K562 (cell line): ENCODE measurements around the gene NAXD. TPM values are rescaled to one million over a fixed set of nuclear protein-coding genes. Genes with fewer than 3 reads are reported as not detected.

Experiments
- ATAC-seq: fragments of 200-7000 bp; cut with Tn5 transposase; 3 replicates; pipeline ENCODE4 v1.9.1; 2020; ENCODE audit warnings: moderate library complexity
- BruUV-seq: library from RNA; stranded (reverse); fragments of 400-500 nt; replicated peaks from 2 replicates; lab custom pipeline; 2021; lab: Mats Ljungman, UMichigan
- CTCF ChIA-PET: fragments of 300-600 bp; formaldehyde crosslinking; extraction: SDS; loops from one replicate; lab custom pipeline; 2021; ENCODE audit warnings: low intra/inter-chr PET ratio; lab: Yijun Ruan, JAX
- POLR2A ChIA-PET: fragments of 300-600, 350-650 bp; sonication (Branson Sonifier 250); formaldehyde crosslinking; extraction: SDS; loops from one replicate; lab custom pipeline; 2021; ENCODE audit warnings: antibody characterized with exemption, inconsistent platforms; lab: Yijun Ruan, JAX
- DNase-seq, 4 experiments: peaks; one replicate each; pipeline versions ENCODE4 v3.0.0 to v3.0.0-alpha.2; 2011 to 2018; ENCODE audit warnings: low spot score in 3 of 4, mixed read lengths in 3 of 4; ENCODE audit errors: extremely low read depth in 1 of 4
- FAIRE-seq: peaks from 2 replicates; lab custom pipeline; 2011; peaks lifted over from hg19 to GRCh38; lab: Jason Lieb, UNC
- H2AFZ ChIP-seq: 2 replicates; pipeline ENCODE4 v1.6.0; 2011; ENCODE audit warnings: low read depth, low read length, control low read depth, inconsistent platforms
- H3K27ac ChIP-seq: fragments of 200-600 bp; 3 replicates; pipeline ENCODE4 v1.8.0; 2011; ENCODE audit warnings: low read depth, mild to moderate bottlenecking, control low read depth, inconsistent platforms, low read length, moderate library complexity, mixed read lengths; ENCODE audit errors: extremely low read depth
- H3K27me3 ChIP-seq, 2 experiments: fragments of 300-600 bp in 1 of 2; 2 replicates in 1 of 2; 3 replicates in 1 of 2; pipeline versions ENCODE4 v1.6.0 to v1.8.0; 2011; ENCODE audit warnings: inconsistent platforms in 2 of 2, low read length in 2 of 2, mild to moderate bottlenecking in 1 of 2, mixed read lengths in 1 of 2, moderate library complexity in 1 of 2; ENCODE audit not compliant: control insufficient read depth in 2 of 2, insufficient read depth in 2 of 2
- H3K36me3 ChIP-seq: fragments of 300-600 bp; 3 replicates; pipeline ENCODE4 v1.8.0; 2011; ENCODE audit warnings: mild to moderate bottlenecking, low read length, inconsistent platforms; ENCODE audit not compliant: control insufficient read depth, insufficient read depth
- H3K4me1 ChIP-seq, 2 experiments: fragments of 200-600 bp in 1 of 2; replicated peaks in 1 of 2; 2 replicates in 1 of 2; 3 replicates in 1 of 2; pipeline versions ENCODE4 v1.5.1 to v1.8.0; 2011; ENCODE audit warnings: inconsistent platforms in 2 of 2, low read length in 2 of 2, mild to moderate bottlenecking in 1 of 2, mixed read lengths in 1 of 2, moderate library complexity in 1 of 2; ENCODE audit not compliant: control insufficient read depth in 2 of 2, insufficient read depth in 2 of 2
- H3K4me2 ChIP-seq: 2 replicates; pipeline ENCODE4 v1.6.1; 2011; ENCODE audit warnings: low read length, control low read depth, inconsistent platforms, mixed read lengths; ENCODE audit not compliant: insufficient read depth
- H3K4me3 ChIP-seq: fragments of 200-600 bp; sonication (generic), shearing (Covaris generic); 2 replicates; pipeline ENCODE4 v1.5.1; 2016; ENCODE audit warnings: control low read depth, inconsistent platforms
- H3K79me2 ChIP-seq: fragments of 200-600 bp; 3 replicates; pipeline ENCODE4 v1.8.0; 2011; ENCODE audit warnings: low read length, inconsistent platforms; ENCODE audit not compliant: control insufficient read depth, insufficient read depth
- H3K9ac ChIP-seq, 2 experiments: 2 replicates each; pipeline versions ENCODE4 v1.6.0 to v1.6.1; 2011; ENCODE audit warnings: low read depth in 2 of 2, low read length in 2 of 2, control low read depth in 1 of 2, inconsistent platforms in 1 of 2, mild to moderate bottlenecking in 1 of 2, mixed read lengths in 1 of 2; ENCODE audit not compliant: insufficient read depth in 1 of 2
- H3K9me1 ChIP-seq: one replicate; pipeline ENCODE4 v1.6.0; 2011; ENCODE audit warnings: inconsistent platforms, mild to moderate bottlenecking, low read length, moderate library complexity; ENCODE audit not compliant: control insufficient read depth, insufficient read depth
- H3K9me3 ChIP-seq: replicated peaks from 2 replicates; pipeline ENCODE4 v1.5.1; 2011; ENCODE audit warnings: low read depth, low read length, inconsistent platforms; ENCODE audit not compliant: control insufficient read depth, insufficient read depth
- H4K20me1 ChIP-seq: replicated peaks from 2 replicates; pipeline ENCODE4 v1.6.1; 2011; ENCODE audit warnings: low read length, inconsistent platforms, mixed read lengths; ENCODE audit not compliant: control insufficient read depth, insufficient read depth
- ARID1B ChIP-seq: fragments of 450-650 bp; IDR thresholded peaks from 2 replicates; pipeline ENCODE4 v1.6.1; 2016; ENCODE audit warnings: antibody characterized with exemption, mild to moderate bottlenecking, inconsistent platforms
- CHD2 ChIP-seq: IDR thresholded peaks from 2 replicates; pipeline ENCODE4 v1.6.1; 2011; ENCODE audit warnings: low read depth, low read length
- DDX20 ChIP-seq: fragments of 450-650 bp; IDR thresholded peaks from 2 replicates; pipeline ENCODE4 v1.6.1; 2016; ENCODE audit warnings: missing genetic modification characterization, low read depth, mild to moderate bottlenecking, missing compliant biosample characterization, moderate library complexity
- ELK1 ChIP-seq: sonication (generic); formaldehyde crosslinking; IDR thresholded peaks from 2 replicates; pipeline ENCODE4 v1.8.1; 2022; ENCODE audit warnings: missing genetic modification reagents
- FOXK1 ChIP-seq: sonication (generic); formaldehyde crosslinking; IDR thresholded peaks from 2 replicates; pipeline ENCODE4 v1.8.0; 2022; ENCODE audit warnings: missing genetic modification reagents, mild to moderate bottlenecking, borderline replicate concordance
- LCOR ChIP-seq: sonication (generic); formaldehyde crosslinking; IDR thresholded peaks from 2 replicates; pipeline ENCODE4 v1.8.0; 2022; ENCODE audit warnings: mild to moderate bottlenecking, missing genetic modification reagents
- PRPF4 ChIP-seq: fragments of 200-400 bp; formaldehyde crosslinking; IDR thresholded peaks from one replicate; pipeline ENCODE4 v1.6.1; 2017; ENCODE audit warnings: low read length, low read depth, mild to moderate bottlenecking; ENCODE audit not compliant: insufficient read depth, poor library complexity, severe bottlenecking
- PTRF ChIP-seq: fragments of 450-650 bp; IDR thresholded peaks from 2 replicates; pipeline ENCODE4 v1.6.1; 2016; ENCODE audit warnings: mild to moderate bottlenecking, missing genetic modification characterization, missing compliant biosample characterization
- SLC30A9 ChIP-seq: fragments of 250-450 bp; sonication (Bioruptor Pico); IDR thresholded peaks from 2 replicates; pipeline ENCODE4 v1.8.0; 2022; ENCODE audit warnings: mild to moderate bottlenecking, moderate library complexity
- ZNF175 ChIP-seq: fragments of 200-800 bp; sonication (Bioruptor generic); IDR thresholded peaks from 2 replicates; pipeline ENCODE4 v1.6.1; 2016; ENCODE audit warnings: low read depth, mild to moderate bottlenecking, missing genetic modification characterization, missing compliant biosample characterization
- ZNF785 ChIP-seq: fragments of 250-450 bp; sonication (Bioruptor Pico); IDR thresholded peaks from 2 replicates; pipeline ENCODE4 v1.4.0; 2020; ENCODE audit warnings: mild to moderate bottlenecking
- ZZZ3 ChIP-seq: fragments of 450-650 bp; IDR thresholded peaks from 2 replicates; pipeline ENCODE4 v1.6.1; 2016; ENCODE audit warnings: antibody characterized with exemption, mild to moderate bottlenecking, moderate library complexity
- WGBS: fragments of 100-300 bp; shearing (Covaris generic); methylation state at CpG from one replicate; pipeline ENCODE4 v1.1.6; 2016; ENCODE audit warnings: low coverage, mixed read lengths; ENCODE audit not compliant: insufficient coverage; ENCODE audit errors: missing lambda C conversion rate; 5-methylcytosine and 5-hydroxymethylcytosine counted together
- in situ Hi-C: fragments of 300-500 bp; cut with MboI; formaldehyde crosslinking; loops from 4 replicates; pipeline ENCODE4 v1.15.0; 2018; ENCODE audit warnings: inconsistent platforms, mixed read lengths
- intact Hi-C: fragments of 100-400 bp; cut with micrococcal nuclease; formaldehyde crosslinking; loops from 2 replicates; pipeline ENCODE4 v1.14.2; 2022
- polyA plus RNA-seq, 8 experiments: library from polyadenylated mRNA; depleted of rRNA in 4 of 8; stranded (reverse) in 5 of 8; unstranded in 3 of 8; fragments of >200 nt; fragmentation: Nextera tagmentation in 2 of 8; fragmentation: Illumina TruSeq in 1 of 8; extraction: Ambion mirVana in 2 of 8; extraction: Trizol in 1 of 8; gene quantifications; 2 replicates each; pipeline versions ENCODE4 v1.2.1 to v1.2.3, GENCODE V29; 2011 to 2014; ENCODE audit warnings: inconsistent platforms in 1 of 8, missing spikeins in 1 of 8
- total RNA-seq, 7 experiments: library from RNA; depleted of rRNA in 6 of 7; stranded (reverse); fragments of >200 nt in 6 of 7; fragmentation: Illumina TruSeq in 2 of 7; extraction: Trizol in 2 of 7; gene quantifications; 2 replicates each; pipeline versions ENCODE4 v1.2.1 to v1.2.3, GENCODE V29; 2011 to 2021; ENCODE audit warnings: low replicate concordance in 1 of 7
- TF ChIP-seq, protein P1 (sequence below): fragments of 450-650 bp; formaldehyde crosslinking; IDR thresholded peaks from 2 replicates; pipeline ENCODE4 v1.4.0; 2022; ENCODE audit warnings: missing genetic modification characterization

Gene NAXD
- total and polyA plus RNA-seq, 9 of the 15 experiments (the other 6 are each of a cell fraction or from before 2014, with no cell fraction given), result 0.59 to 20.6 (median 13.0) TPM

DNA sequence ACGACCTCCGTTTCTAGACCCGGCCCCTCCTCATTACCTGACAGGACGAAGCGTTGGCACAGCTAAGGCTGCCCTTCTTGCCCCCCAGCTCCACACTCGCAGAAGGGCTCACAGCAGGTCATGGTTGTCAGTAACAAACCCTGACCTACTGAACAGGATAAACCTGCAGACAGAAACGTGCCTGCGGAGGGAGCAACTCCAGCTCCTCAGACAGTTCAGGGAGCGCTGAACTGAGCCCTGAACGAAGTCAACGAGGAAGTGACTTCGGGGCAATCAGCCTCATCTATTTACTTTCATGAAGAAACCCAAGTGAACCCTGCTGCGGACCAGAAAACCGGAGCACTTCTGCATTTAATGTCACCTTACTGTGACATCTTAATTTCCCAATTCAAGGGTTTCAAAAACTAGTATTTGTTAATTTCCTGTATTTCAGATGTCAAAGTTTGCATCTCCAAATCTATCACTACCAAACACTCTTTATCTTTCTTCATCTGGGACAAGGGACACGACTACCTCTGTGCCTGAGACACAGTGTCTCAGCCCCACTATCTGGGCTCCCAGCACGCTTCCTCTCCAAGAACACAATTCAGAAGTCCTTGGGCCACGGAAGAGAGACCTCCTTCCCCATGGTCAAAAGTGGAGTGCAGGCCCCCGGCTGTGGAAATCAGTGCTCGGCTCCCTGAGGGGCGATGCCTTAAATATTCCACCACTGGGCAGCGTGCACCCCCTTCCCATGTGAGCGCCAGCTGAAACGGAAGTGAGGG lies 50.3 kb downstream of the NAXD start:
- no peak for FAIRE-seq
- WGBS, result 88% methylated on average over 22 of the region's 23 CpGs
- Histone ChIP-seq H2AFZ (no peak overlapping the region), H3K36me3 (peaks cover 59% of the 10 kb centered on the region), H4K20me1 (no peaks in the 10 kb centered on the region), H3K27me3 (no peaks in the 10 kb centered on the region), H3K4me2 (no peak overlapping the region), H3K4me1 (no peaks in the 10 kb centered on the region), H3K79me2 (no peaks in the 10 kb centered on the region), H3K9ac (no peak overlapping the region), H3K4me3 (no peak overlapping the region), H3K9me3 (no peaks in the 10 kb centered on the region), H3K27ac (no peak overlapping the region), H3K9me1 (no peaks in the 10 kb centered on the region)
- in situ Hi-C loops (no loop called here), intact Hi-C loops (no loop called here)
- ChIA-PET POLR2A (interaction anchor here (0.7 kb wide), 1 partner anchor 158 kb away, joined by 3 read pairs; no protein-coding TSS in a partner anchor), CTCF (no interaction called here)
- TF ChIP-seq ZZZ3, result no peak
- no peak for TF ChIP-seq LCOR
- TF ChIP-seq, protein P1, sequence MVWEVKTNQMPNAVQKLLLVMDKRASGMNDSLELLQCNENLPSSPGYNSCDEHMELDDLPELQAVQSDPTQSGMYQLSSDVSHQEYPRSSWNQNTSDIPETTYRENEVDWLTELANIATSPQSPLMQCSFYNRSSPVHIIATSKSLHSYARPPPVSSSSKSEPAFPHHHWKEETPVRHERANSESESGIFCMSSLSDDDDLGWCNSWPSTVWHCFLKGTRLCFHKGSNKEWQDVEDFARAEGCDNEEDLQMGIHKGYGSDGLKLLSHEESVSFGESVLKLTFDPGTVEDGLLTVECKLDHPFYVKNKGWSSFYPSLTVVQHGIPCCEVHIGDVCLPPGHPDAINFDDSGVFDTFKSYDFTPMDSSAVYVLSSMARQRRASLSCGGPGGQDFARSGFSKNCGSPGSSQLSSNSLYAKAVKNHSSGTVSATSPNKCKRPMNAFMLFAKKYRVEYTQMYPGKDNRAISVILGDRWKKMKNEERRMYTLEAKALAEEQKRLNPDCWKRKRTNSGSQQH (CRISPR knock-in tag), result no peak
- TF ChIP-seq ELK1 (CRISPR knock-in tag), result no peak
- TF ChIP-seq ARID1B, result no peak
- no peak for TF ChIP-seq PTRF
- no peak for TF ChIP-seq PRPF4
- no peak for TF ChIP-seq ZNF785 (CRISPR knock-in tag)
- no peak for TF ChIP-seq CHD2
- TF ChIP-seq DDX20 (tag), result no peak
- TF ChIP-seq SLC30A9 (CRISPR knock-in tag), result no peak
- TF ChIP-seq ZNF175 (CRISPR knock-in tag), result no peak
- TF ChIP-seq FOXK1 (CRISPR knock-in tag), result no peak
- ATAC-seq, result no peak
- no TSS peak for BruUV-seq
- DNase-seq, result no peak
